HepG2 (cell line): Measurements from ENCODE around the gene CCDC148. TPM values are rescaled to one million over a fixed set of nuclear protein-coding genes. Genes with fewer than 3 reads are reported as not detected.

Experiments
- ASH2L ChIP-seq: fragments of 300-600, 200-600 bp; sonication (generic); IDR thresholded peaks from 2 replicates; pipeline ENCODE4 v1.7.0; 2017; ENCODE audit warnings: low read depth, mild to moderate bottlenecking, moderate library complexity, mixed read lengths, low read length; ENCODE audit not compliant: insufficient read length
- CEBPB ChIP-seq: IDR thresholded peaks from 2 replicates; pipeline ENCODE4 v1.6.1; 2011; ENCODE audit warnings: low read depth, low read length, improper control_type of control experiment, borderline replicate concordance
- CENPBD1 ChIP-seq: sonication (generic); formaldehyde crosslinking; IDR thresholded peaks from 2 replicates; pipeline ENCODE4 v1.8.0; 2022; ENCODE audit warnings: missing genetic modification reagents, low read depth, mild to moderate bottlenecking, borderline replicate concordance
- EED ChIP-seq: sonication (generic); formaldehyde crosslinking; IDR thresholded peaks from 2 replicates; pipeline ENCODE4 v1.5.0; 2020; ENCODE audit warnings: mild to moderate bottlenecking, missing genetic modification reagents
- ETV5 ChIP-seq: IDR thresholded peaks from 2 replicates; pipeline ENCODE4 v1.6.1; 2018; ENCODE audit warnings: missing biosample characterization, missing genetic modification reagents, inconsistent platforms, borderline replicate concordance
- HMGXB4 ChIP-seq, 2 experiments: sonication (generic) in 1 of 2; formaldehyde crosslinking in 1 of 2; IDR thresholded peaks; 2 replicates each; pipeline versions ENCODE4 v1.4.0 to v1.6.1; 2018 to 2020; ENCODE audit warnings: missing genetic modification reagents in 2 of 2, borderline replicate concordance in 1 of 2, low read depth in 1 of 2, mild to moderate bottlenecking in 1 of 2, missing biosample characterization in 1 of 2
- MLLT10 ChIP-seq: sonication (generic); formaldehyde crosslinking; IDR thresholded peaks from 2 replicates; pipeline ENCODE4 v1.4.0; 2020; ENCODE audit warnings: missing genetic modification reagents
- NCOA1 ChIP-seq: sonication (generic); formaldehyde crosslinking; IDR thresholded peaks from 2 replicates; pipeline ENCODE4 v1.9.0; 2021; ENCODE audit warnings: missing genetic modification reagents
- NCOA2 ChIP-seq: sonication (generic); formaldehyde crosslinking; IDR thresholded peaks from 2 replicates; pipeline ENCODE4 v1.8.0; 2022; ENCODE audit warnings: inconsistent platforms
- NFE2 ChIP-seq: sonication (generic); formaldehyde crosslinking; IDR thresholded peaks from 2 replicates; pipeline ENCODE4 v1.4.0; 2020; ENCODE audit warnings: missing genetic modification reagents
- PHF5A ChIP-seq: IDR thresholded peaks from one replicate; pipeline ENCODE4 v1.6.1; 2018; ENCODE audit warnings: low read depth, missing genetic modification reagents; ENCODE audit not compliant: unreplicated experiment
- RBFOX2 ChIP-seq: fragments of 200-400 bp; formaldehyde crosslinking; IDR thresholded peaks from 2 replicates; pipeline ENCODE4 v1.6.1; 2017; ENCODE audit warnings: low read depth, mild to moderate bottlenecking, low read length
- REPIN1 ChIP-seq: sonication (generic); formaldehyde crosslinking; IDR thresholded peaks from 2 replicates; pipeline ENCODE4 v1.8.0; 2022; ENCODE audit warnings: missing genetic modification reagents, low read depth, mild to moderate bottlenecking, borderline replicate concordance
- SMAD3 ChIP-seq: sonication (generic); formaldehyde crosslinking; IDR thresholded peaks from 2 replicates; pipeline ENCODE4 v1.4.0; 2020; ENCODE audit warnings: missing genetic modification reagents
- SMAD9 ChIP-seq: sonication (generic); formaldehyde crosslinking; IDR thresholded peaks from 2 replicates; pipeline ENCODE4 v1.5.1; 2020; ENCODE audit warnings: mild to moderate bottlenecking, missing genetic modification reagents
- SNAPC5 ChIP-seq: sonication (generic); formaldehyde crosslinking; IDR thresholded peaks from 2 replicates; pipeline ENCODE4 v1.8.1; 2023; ENCODE audit warnings: mild to moderate bottlenecking, missing genetic modification reagents, borderline replicate concordance
- TBX3 ChIP-seq: fragments of 450-650 bp; IDR thresholded peaks from 2 replicates; pipeline ENCODE4 v1.6.1; 2017; ENCODE audit warnings: antibody characterized with exemption, mild to moderate bottlenecking, inconsistent platforms, borderline replicate concordance
- TFAP4 ChIP-seq: sonication (generic); IDR thresholded peaks from 2 replicates; pipeline ENCODE4 v1.6.1; 2016; ENCODE audit warnings: low read depth, borderline replicate concordance
- ZBTB8A ChIP-seq: sonication (generic); formaldehyde crosslinking; IDR thresholded peaks from 2 replicates; pipeline ENCODE4 v1.4.0; 2020; ENCODE audit warnings: mild to moderate bottlenecking, low read depth, missing genetic modification reagents, borderline replicate concordance
- ZNF12 ChIP-seq: sonication (generic); formaldehyde crosslinking; IDR thresholded peaks from 2 replicates; pipeline ENCODE4 v1.5.0; 2020; ENCODE audit warnings: missing genetic modification reagents
- ZNF136 ChIP-seq: sonication (generic); formaldehyde crosslinking; IDR thresholded peaks from 2 replicates; pipeline ENCODE4 v1.8.1; 2022; ENCODE audit warnings: low read depth, mild to moderate bottlenecking, moderate library complexity, missing genetic modification reagents
- ZNF207 ChIP-seq: fragments of 450-650 bp; IDR thresholded peaks from 2 replicates; pipeline ENCODE4 v1.6.1; 2016; ENCODE audit warnings: antibody characterized with exemption, borderline replicate concordance
- ZNF460 ChIP-seq: sonication (generic); formaldehyde crosslinking; IDR thresholded peaks from 2 replicates; pipeline ENCODE4 v1.5.1; 2020; ENCODE audit warnings: missing genetic modification reagents, mild to moderate bottlenecking, borderline replicate concordance
- ZNF557 ChIP-seq: sonication (generic); formaldehyde crosslinking; IDR thresholded peaks from 2 replicates; pipeline ENCODE4 v1.4.0; 2020; ENCODE audit warnings: missing genetic modification reagents
- ZNF75D ChIP-seq: sonication (generic); formaldehyde crosslinking; IDR thresholded peaks from 2 replicates; pipeline ENCODE4 v1.8.1; 2023; ENCODE audit warnings: missing genetic modification reagents, mild to moderate bottlenecking, borderline replicate concordance
- polyA plus RNA-seq, 8 experiments: library from polyadenylated mRNA; depleted of rRNA in 3 of 8; stranded (reverse) in 7 of 8; unstranded in 1 of 8; fragments of >200 nt; fragmentation: Illumina TruSeq in 4 of 8; extraction: Trizol in 4 of 8; gene quantifications; 2 replicates each; pipeline versions ENCODE4 v1.2.1 to v1.2.3, GENCODE V29; 2011 to 2016; ENCODE audit warnings: low read depth in 4 of 8, missing spikeins in 1 of 8, mixed read lengths in 1 of 8; ENCODE audit not compliant: insufficient read depth in 1 of 8
- total RNA-seq, 5 experiments: library from RNA; depleted of rRNA; stranded (reverse); fragments of >200 nt; fragmentation: Illumina TruSeq; extraction: Trizol; gene quantifications; 2 replicates each; pipeline ENCODE4 v1.2.3, GENCODE V29; 2016; ENCODE audit warnings: low read depth in 1 of 5
- TF ChIP-seq, protein P1 (sequence below): sonication (generic); formaldehyde crosslinking; IDR thresholded peaks from 2 replicates; pipeline ENCODE4 v1.5.0; 2020; ENCODE audit warnings: missing genetic modification reagents, mild to moderate bottlenecking, borderline replicate concordance
- TF ChIP-seq, protein P2 (sequence below): sonication (generic); formaldehyde crosslinking; IDR thresholded peaks from 2 replicates; pipeline ENCODE4 v1.5.0; 2020; ENCODE audit warnings: missing genetic modification reagents

CCDC148 gene
- total and polyA plus RNA-seq, 2 of the 13 experiments (the other 11 are each of a cell fraction or from before 2014, with no cell fraction given), result 0.30 to 0.49 TPM

- TF ChIP-seq, protein P1, sequence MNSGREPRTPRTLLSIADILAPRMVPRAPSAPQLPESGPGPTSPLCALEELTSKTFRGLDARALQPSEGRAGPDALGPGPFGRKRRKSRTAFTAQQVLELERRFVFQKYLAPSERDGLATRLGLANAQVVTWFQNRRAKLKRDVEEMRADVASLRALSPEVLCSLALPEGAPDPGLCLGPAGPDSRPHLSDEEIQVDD, result no peak
- TF ChIP-seq RBFOX2 (no peak), NCOA2 (CRISPR knock-in tag) (peak; percentile 69), CENPBD1 (CRISPR knock-in tag) (no peak), NFE2 (CRISPR knock-in tag) (no peak), PHF5A (CRISPR knock-in tag) (no peak), SMAD9 (CRISPR knock-in tag) (no peak), SMAD3 (CRISPR knock-in tag) (no peak), ZNF460 (CRISPR knock-in tag) (no peak), HMGXB4 (CRISPR knock-in tag; IDR thresholded peaks at IDR 0.05; ENCODE audit: borderline replicate concordance in 1 of 2, low read depth in 1 of 2) (no peak), ETV5 (CRISPR knock-in tag) (no peak), ZBTB8A (no peak), SNAPC5 (CRISPR knock-in tag) (no peak), ZNF207 (no peak), MLLT10 (no peak), NCOA1 (CRISPR knock-in tag) (no peak), ZNF557 (no peak), REPIN1 (CRISPR knock-in tag) (no peak), TFAP4 (no peak; the same call in 1 of the 2 replicates), ZNF136 (CRISPR knock-in tag) (no peak), EED (no peak), ASH2L (no peak), ZNF12 (no peak), ZNF75D (CRISPR knock-in tag) (no peak), CEBPB (no peak), TBX3 (peak; percentile 53; the same call in 1 of the 2 replicates)
- TF ChIP-seq, protein P2, sequence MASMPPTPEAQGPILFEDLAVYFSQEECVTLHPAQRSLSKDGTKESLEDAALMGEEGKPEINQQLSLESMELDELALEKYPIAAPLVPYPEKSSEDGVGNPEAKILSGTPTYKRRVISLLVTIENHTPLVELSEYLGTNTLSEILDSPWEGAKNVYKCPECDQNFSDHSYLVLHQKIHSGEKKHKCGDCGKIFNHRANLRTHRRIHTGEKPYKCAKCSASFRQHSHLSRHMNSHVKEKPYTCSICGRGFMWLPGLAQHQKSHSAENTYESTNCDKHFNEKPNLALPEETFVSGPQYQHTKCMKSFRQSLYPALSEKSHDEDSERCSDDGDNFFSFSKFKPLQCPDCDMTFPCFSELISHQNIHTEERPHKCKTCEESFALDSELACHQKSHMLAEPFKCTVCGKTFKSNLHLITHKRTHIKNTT (CRISPR knock-in tag), result no peak
Measured at GRCh38 chr2:158127380-158127804, 329.2 kb downstream of the CCDC148 start (continued).
